Endothelial cell of umbilical vein (primary cell): ENCODE results near the gene VANGL2. TPM values are rescaled to one million over a fixed set of nuclear protein-coding genes. Genes with fewer than 3 reads are reported as not detected.

Experiments used
- BruUV-seq: library from RNA; stranded (reverse); fragments of 400-500 nt; replicated peaks from 2 replicates; lab custom pipeline; 2021; lab: Mats Ljungman, UMichigan
- CTCF ChIA-PET: fragments of 300-600, 350-600 bp; sonication (Branson Sonifier 250); formaldehyde crosslinking; loops from one replicate; lab custom pipeline; 2021; ENCODE audit warnings: antibody characterized with exemption, inconsistent platforms; lab: Charles Lee
- POLR2A ChIA-PET: fragments of 300-600, 350-600 bp; sonication (Branson Sonifier 250); formaldehyde crosslinking; loops from one replicate; lab custom pipeline; 2021; ENCODE audit warnings: antibody characterized with exemption, inconsistent platforms; lab: Charles Lee
- DNase-seq: peaks from one replicate; pipeline ENCODE4 v3.0.0-alpha.2; 2011; ENCODE audit warnings: low read depth, low spot score
- FAIRE-seq: peaks from 2 replicates; lab custom pipeline; 2011; peaks lifted over from hg19 to GRCh38; lab: Jason Lieb, UNC
- H2AFZ ChIP-seq: 2 replicates; pipeline ENCODE4 v1.6.0; 2012; ENCODE audit warnings: low read depth, low read length, control low read depth, inconsistent platforms
- H3K27ac ChIP-seq: 2 replicates; pipeline ENCODE4 v1.5.1; 2011; ENCODE audit warnings: low read depth, mild to moderate bottlenecking, control low read depth, low read length, moderate library complexity; ENCODE audit not compliant: insufficient read depth
- H3K27me3 ChIP-seq, 2 experiments: 2 replicates each; pipeline versions ENCODE4 v1.6.0 to v1.6.1; 2011; ENCODE audit warnings: low read length in 2 of 2, mixed read lengths in 1 of 2; ENCODE audit not compliant: control insufficient read depth in 2 of 2, insufficient read depth in 2 of 2
- H3K36me3 ChIP-seq, 2 experiments: 2 replicates in 1 of 2; 3 replicates in 1 of 2; pipeline ENCODE4 v1.5.1; 2011; ENCODE audit warnings: low read length in 2 of 2, mild to moderate bottlenecking in 1 of 2, moderate library complexity in 1 of 2; ENCODE audit not compliant: control insufficient read depth in 2 of 2, insufficient read depth in 2 of 2; ENCODE audit errors: extremely low read depth in 1 of 2
- H3K4me1 ChIP-seq: 3 replicates; pipeline ENCODE4 v1.5.1; 2011; ENCODE audit warnings: mild to moderate bottlenecking, low read length; ENCODE audit not compliant: control insufficient read depth, insufficient read depth; ENCODE audit errors: extremely low read depth
- H3K4me2 ChIP-seq: 2 replicates; pipeline ENCODE4 v1.6.1; 2011; ENCODE audit warnings: low read length, control low read depth, mixed read lengths; ENCODE audit not compliant: insufficient read depth
- H3K4me3 ChIP-seq, 3 experiments: fragments of 200-600 bp in 1 of 3; sonication (generic), shearing (Covaris generic) in 1 of 3; replicated peaks in 1 of 3; 2 replicates each; pipeline ENCODE4 v1.5.1; 2011 to 2016; ENCODE audit warnings: control low read depth in 3 of 3, low read length in 3 of 3, mild to moderate bottlenecking in 2 of 3, inconsistent platforms in 1 of 3, low read depth in 1 of 3, moderate library complexity in 1 of 3; ENCODE audit not compliant: insufficient read depth in 1 of 3
- H3K79me2 ChIP-seq: 2 replicates; pipeline ENCODE4 v1.6.0; 2012; ENCODE audit warnings: low read length, inconsistent platforms; ENCODE audit not compliant: control insufficient read depth, insufficient read depth
- H3K9ac ChIP-seq: replicated peaks from 2 replicates; pipeline ENCODE3; 2011; ENCODE audit warnings: low read length, control low read depth; ENCODE audit not compliant: insufficient read depth; ENCODE audit errors: extremely low read depth
- H3K9me1 ChIP-seq: replicated peaks from 3 replicates; pipeline ENCODE4 v1.6.0; 2011; ENCODE audit warnings: mild to moderate bottlenecking, low read length; ENCODE audit not compliant: control insufficient read depth, insufficient read depth; ENCODE audit errors: extremely low read depth
- H3K9me3 ChIP-seq: replicated peaks from 2 replicates; pipeline ENCODE4 v1.5.1; 2012; ENCODE audit warnings: low read length, inconsistent platforms; ENCODE audit not compliant: control insufficient read depth, insufficient read depth
- H4K20me1 ChIP-seq: replicated peaks from 2 replicates; pipeline ENCODE3; 2011; ENCODE audit warnings: mild to moderate bottlenecking, low read length; ENCODE audit not compliant: control insufficient read depth, insufficient read depth; ENCODE audit errors: extremely low read depth
- EZH2 ChIP-seq: IDR thresholded peaks from 2 replicates; pipeline ENCODE4 v1.6.1; 2012; ENCODE audit warnings: borderline replicate concordance, low read depth, mild to moderate bottlenecking, moderate library complexity, low read length, inconsistent platforms; ENCODE audit not compliant: severe bottlenecking
- FOS ChIP-seq: IDR thresholded peaks from 2 replicates; pipeline ENCODE4 v1.6.1; 2011; ENCODE audit warnings: mild to moderate bottlenecking, low read length, moderate library complexity, borderline replicate concordance; ENCODE audit not compliant: insufficient read depth
- GATA2 ChIP-seq: IDR thresholded peaks from 2 replicates; pipeline ENCODE4 v1.7.0; 2011; ENCODE audit warnings: low read depth, mild to moderate bottlenecking, moderate library complexity, mixed read lengths, low read length; ENCODE audit not compliant: insufficient read length, insufficient read depth
- JUN ChIP-seq: IDR thresholded peaks from 2 replicates; pipeline ENCODE4 v1.6.1; 2011; ENCODE audit warnings: borderline replicate concordance, low read depth; ENCODE audit not compliant: insufficient read length, insufficient read depth
- MYC ChIP-seq: IDR thresholded peaks from one replicate; pipeline ENCODE4 v1.6.1; 2011; ENCODE audit warnings: mild to moderate bottlenecking, low read depth, low read length
- POLR2A ChIP-seq: IDR thresholded peaks from 2 replicates; pipeline ENCODE4 v1.6.1; 2012; ENCODE audit warnings: low read depth, mild to moderate bottlenecking, control low read depth, low read length
- POLR2AphosphoS5 ChIP-seq: IDR thresholded peaks from 2 replicates; pipeline ENCODE4 v1.6.1; 2012; ENCODE audit warnings: low read depth, mild to moderate bottlenecking, control low read depth, low read length, moderate library complexity; ENCODE audit not compliant: insufficient read depth
- dilution Hi-C: fragments of 300-500 bp; cut with MboI; formaldehyde crosslinking; loops from one replicate; pipeline ENCODE4 v1.15.0; 2019; ENCODE audit warnings: low sequenced_read_pairs; ENCODE audit not compliant: extremely low pct_ligation_motif_present
- intact Hi-C: fragments of 100-400 bp; cut with micrococcal nuclease; formaldehyde crosslinking; loops from one replicate; pipeline ENCODE4 v1.10.0; 2022
- polyA plus RNA-seq, 4 experiments: library from polyadenylated mRNA; depleted of rRNA in 3 of 4; stranded (reverse) in 3 of 4; unstranded in 1 of 4; fragments of >200 nt; gene quantifications; 2 replicates each; pipeline versions ENCODE4 v1.2.1 to v1.2.3, GENCODE V29; 2011 to 2012; ENCODE audit warnings: missing spikeins in 1 of 4
- total RNA-seq: library from RNA; stranded (reverse); gene quantifications from 2 replicates; pipeline ENCODE4 v1.2.3, GENCODE V29; 2021
- TF ChIP-seq, protein P1 (sequence below): IDR thresholded peaks from 2 replicates; pipeline ENCODE4 v1.6.1; 2011; ENCODE audit not compliant: insufficient read depth, insufficient read length
- TF ChIP-seq, protein P2 (sequence below), 2 donors: IDR thresholded peaks; 1 replicate in 1 of 2; 2 replicates in 1 of 2; pipeline ENCODE4 v1.5.1; 2011; ENCODE audit warnings: low read length in 2 of 2, mild to moderate bottlenecking in 2 of 2, moderate library complexity in 2 of 2, control low read depth in 1 of 2, inconsistent platforms in 1 of 2, low read depth in 1 of 2; ENCODE audit not compliant: insufficient read depth in 1 of 2; ENCODE audit errors: extremely low read depth in 1 of 2

The VANGL2 gene
- total and polyA plus RNA-seq, 2 donors (not counting 3 experiments of a cell fraction or from before 2014, with no cell fraction given) = 0.01 TPM; not detected in 1

DNA sequence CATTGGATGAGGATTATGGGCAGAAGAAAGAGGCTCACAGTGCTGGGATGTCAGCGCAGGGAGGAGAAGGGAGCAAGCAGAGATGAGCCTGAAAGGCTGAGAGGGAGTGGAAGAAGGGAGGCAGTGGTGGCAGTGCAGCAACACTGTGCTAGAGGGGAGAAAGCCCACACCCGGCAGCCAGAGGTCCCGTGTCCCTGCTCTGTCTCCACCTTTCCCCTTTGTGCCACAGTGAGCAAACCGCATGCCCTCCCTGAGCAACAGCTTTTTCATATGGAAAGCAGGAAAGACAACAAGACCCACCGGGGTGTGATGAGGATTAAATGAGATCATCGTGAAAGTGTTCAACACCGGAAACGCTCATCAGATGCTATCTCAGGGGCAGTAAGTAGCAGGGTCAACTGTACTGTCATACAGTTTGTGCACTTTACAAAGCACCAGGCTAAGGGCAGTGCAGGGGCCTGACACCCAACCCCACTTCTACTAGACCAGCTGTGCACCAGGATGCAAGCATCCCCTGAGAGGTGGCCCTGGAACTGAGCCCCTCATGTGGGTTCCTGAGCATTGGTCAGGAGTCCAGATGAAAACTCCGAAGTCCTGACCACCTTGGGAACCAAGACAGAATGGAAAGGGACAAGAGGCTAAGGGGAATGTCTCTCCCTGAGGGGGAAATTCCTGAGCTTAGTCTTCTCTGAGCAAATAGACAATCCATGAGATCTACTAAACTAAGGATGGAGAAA, 24.4 kb upstream of the VANGL2 start:
- intact Hi-C loops (loop anchor here (1.0 kb wide), 5 partner anchors 22 to 291 kb away; no protein-coding TSS in a partner anchor), dilution Hi-C loops (no loop called here)
- H3K9me3 ChIP-seq = no peaks in the 10 kb centered on the region
- DNase-seq = no peak
- FAIRE-seq = no peak
- ChIA-PET POLR2A (no interaction called here), CTCF (interaction anchor here (0.7 to 6.8 kb wide), 35 partner anchors 9 to 483 kb away, joined by 3 to 100 read pairs (median 8); partner anchors contain the start of genes ATP1A2, IGSF8, KCNJ9 and NHLH1)
- no TSS peak for BruUV-seq
- H3K9ac ChIP-seq = no peak overlapping the region
- no peaks in the 10 kb centered on the region for H3K4me1 ChIP-seq
- no peak overlapping the region for H3K4me3 ChIP-seq
- H4K20me1 ChIP-seq = no peaks in the 10 kb centered on the region
- H2AFZ ChIP-seq = no peak overlapping the region
- H3K27me3 ChIP-seq = peaks cover 19 to 26% of the 10 kb centered on the region in 2 experiments
- H3K9me1 ChIP-seq = no peaks in the 10 kb centered on the region
- H3K27ac ChIP-seq = no peak overlapping the region
- no peaks in the 10 kb centered on the region for H3K36me3 ChIP-seq
- H3K79me2 ChIP-seq = no peaks in the 10 kb centered on the region
- H3K4me2 ChIP-seq = no peak overlapping the region
- TF ChIP-seq, protein P1, sequence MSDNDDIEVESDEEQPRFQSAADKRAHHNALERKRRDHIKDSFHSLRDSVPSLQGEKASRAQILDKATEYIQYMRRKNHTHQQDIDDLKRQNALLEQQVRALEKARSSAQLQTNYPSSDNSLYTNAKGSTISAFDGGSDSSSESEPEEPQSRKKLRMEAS = no peak
- peak; percentile 10 for TF ChIP-seq JUN
- no peak for TF ChIP-seq MYC
- no peak for TF ChIP-seq POLR2A
- TF ChIP-seq GATA2 = peak; percentile 50

DNA sequence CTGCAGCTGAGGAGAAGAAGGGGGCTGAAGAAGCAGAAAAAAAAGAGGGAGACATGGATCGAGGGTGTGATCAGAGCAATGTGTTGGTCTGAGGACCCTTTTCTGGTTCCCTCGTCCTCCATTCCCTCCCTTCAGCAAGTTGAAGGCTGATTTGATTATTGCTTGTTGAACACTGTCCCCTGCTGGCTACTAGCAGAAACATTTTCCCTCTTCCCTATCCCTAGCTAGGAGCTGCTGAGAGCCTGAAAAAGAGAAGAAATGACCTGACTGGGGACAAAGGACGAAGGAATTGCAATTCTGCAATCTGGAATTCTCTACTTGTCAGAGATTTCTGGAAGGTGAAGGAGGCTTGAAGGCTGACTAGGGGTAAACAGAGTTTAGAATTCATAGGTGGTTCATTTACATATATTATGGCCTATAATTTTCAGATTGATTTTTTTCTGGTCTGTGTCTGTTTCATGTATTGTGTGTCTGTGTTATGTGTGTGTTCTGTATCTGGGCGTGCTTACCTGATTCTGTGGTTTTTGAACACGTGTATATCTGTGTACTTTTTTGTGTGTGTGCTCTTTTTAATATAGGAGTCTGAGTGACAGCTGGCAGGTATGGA, 23.7 kb upstream of the VANGL2 start:
- FAIRE-seq = peak; percentile 89
- no peak overlapping the region for H3K9ac ChIP-seq
- dilution Hi-C loops = no loop called here
- H3K36me3 ChIP-seq = no peaks in the 10 kb centered on the region
- H3K4me3 ChIP-seq = no peak overlapping the region
- no peak overlapping the region for H3K27ac ChIP-seq
- intact Hi-C loops = loop anchor here (1.0 kb wide), 5 partner anchors 22 to 291 kb away; no protein-coding TSS in a partner anchor
- H3K79me2 ChIP-seq = no peaks in the 10 kb centered on the region
- H2AFZ ChIP-seq = no peak overlapping the region
- BruUV-seq = no TSS peak
- no peaks in the 10 kb centered on the region for H3K9me1 ChIP-seq
- H3K27me3 ChIP-seq = peaks cover 20 to 26% of the 10 kb centered on the region in 2 experiments
- TF ChIP-seq FOS (no peak), POLR2AphosphoS5 (no peak), EZH2 (no peak), MYC (no peak), GATA2 (no peak), POLR2A (no peak)
- TF ChIP-seq, protein P2, sequence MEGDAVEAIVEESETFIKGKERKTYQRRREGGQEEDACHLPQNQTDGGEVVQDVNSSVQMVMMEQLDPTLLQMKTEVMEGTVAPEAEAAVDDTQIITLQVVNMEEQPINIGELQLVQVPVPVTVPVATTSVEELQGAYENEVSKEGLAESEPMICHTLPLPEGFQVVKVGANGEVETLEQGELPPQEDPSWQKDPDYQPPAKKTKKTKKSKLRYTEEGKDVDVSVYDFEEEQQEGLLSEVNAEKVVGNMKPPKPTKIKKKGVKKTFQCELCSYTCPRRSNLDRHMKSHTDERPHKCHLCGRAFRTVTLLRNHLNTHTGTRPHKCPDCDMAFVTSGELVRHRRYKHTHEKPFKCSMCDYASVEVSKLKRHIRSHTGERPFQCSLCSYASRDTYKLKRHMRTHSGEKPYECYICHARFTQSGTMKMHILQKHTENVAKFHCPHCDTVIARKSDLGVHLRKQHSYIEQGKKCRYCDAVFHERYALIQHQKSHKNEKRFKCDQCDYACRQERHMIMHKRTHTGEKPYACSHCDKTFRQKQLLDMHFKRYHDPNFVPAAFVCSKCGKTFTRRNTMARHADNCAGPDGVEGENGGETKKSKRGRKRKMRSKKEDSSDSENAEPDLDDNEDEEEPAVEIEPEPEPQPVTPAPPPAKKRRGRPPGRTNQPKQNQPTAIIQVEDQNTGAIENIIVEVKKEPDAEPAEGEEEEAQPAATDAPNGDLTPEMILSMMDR (IDR thresholded peaks at IDR 0.05; ENCODE audit: extremely low read depth in 1 of 2, insufficient read depth in 1 of 2, low read depth in 1 of 2, low read length in 2 of 2) = peak; percentile 83 to 92
- TF ChIP-seq, protein P1 = no peak
- no peak overlapping the region for H3K4me2 ChIP-seq
- H4K20me1 ChIP-seq = no peaks in the 10 kb centered on the region
- ChIA-PET CTCF (interaction anchor here (0.6 to 6.8 kb wide), 40 partner anchors 10 to 484 kb away, joined by 3 to 100 read pairs (median 5); partner anchors contain the start of genes ATP1A2, IGSF8, KCNJ9 and NHLH1), POLR2A (no interaction called here)
- DNase-seq = peak; percentile 65
- H3K9me3 ChIP-seq = no peaks in the 10 kb centered on the region
- H3K4me1 ChIP-seq = no peaks in the 10 kb centered on the region
